K562 (cell line): Measurements from ENCODE around the gene BMF.
"Not testable (repeated sequence)": the region's sequence is repeated elsewhere in the genome, so short reads cannot be mapped to it uniquely, and the experiment has no call there.

ENCODE experiments used
- CTCF ChIP-seq, 3 experiments: IDR thresholded peaks in 2 of 3; conservative IDR thresholded peaks in 1 of 3; 2 replicates each; pipeline ENCODE4 v1.5.1; 2011 to 2012; ENCODE audit warnings: low read length in 3 of 3, mild to moderate bottlenecking in 3 of 3, control low read depth in 2 of 3, improper control_type of control experiment in 1 of 3, inconsistent platforms in 1 of 3, low read depth in 1 of 3, mixed read lengths in 1 of 3, moderate library complexity in 1 of 3; ENCODE audit not compliant: insufficient read depth in 2 of 3
- DNMT1 ChIP-seq: fragments of 450-650 bp; IDR thresholded peaks from 2 replicates; pipeline ENCODE4 v1.6.1; 2016; ENCODE audit warnings: antibody characterized with exemption, mild to moderate bottlenecking
- HNRNPH1 ChIP-seq: fragments of 200-400 bp; formaldehyde crosslinking; optimal IDR thresholded peaks from 2 replicates; pipeline ENCODE3; 2017; ENCODE audit warnings: low read depth, mild to moderate bottlenecking, low read length, moderate library complexity
- NR2F6 ChIP-seq: fragments of 450-650 bp; formaldehyde crosslinking; IDR thresholded peaks from 2 replicates; pipeline ENCODE4 v1.4.0; 2020; ENCODE audit warnings: mild to moderate bottlenecking
- POLR2A ChIP-seq: fragments of 450-650 bp; conservative IDR thresholded peaks from 2 replicates; pipeline ENCODE4 v1.6.1; 2016
- POLR2AphosphoS2 ChIP-seq: IDR thresholded peaks from 2 replicates; pipeline ENCODE4 v1.6.1; 2012; ENCODE audit warnings: low read length, improper control_type of control experiment
- POLR2AphosphoS5 ChIP-seq: IDR thresholded peaks from 2 replicates; pipeline ENCODE4 v1.6.1; 2011; ENCODE audit warnings: mild to moderate bottlenecking, low read depth, low read length, moderate library complexity; ENCODE audit not compliant: control insufficient read depth, insufficient read depth
- REST ChIP-seq, 2 experiments: fragments of 450-650 bp; formaldehyde crosslinking in 1 of 2; IDR thresholded peaks; 2 replicates each; pipeline versions ENCODE4 v1.4.0 to v1.6.1; 2014 to 2020; ENCODE audit warnings: mild to moderate bottlenecking in 2 of 2, borderline replicate concordance in 1 of 2, low read depth in 1 of 2
- TAF1 ChIP-seq: IDR thresholded peaks from 2 replicates; pipeline ENCODE4 v1.6.1; 2011; ENCODE audit warnings: mild to moderate bottlenecking, low read length, moderate library complexity; ENCODE audit not compliant: insufficient read depth, control insufficient read depth, severe bottlenecking; ENCODE audit errors: extremely low read depth
- USF2 ChIP-seq: sonication (generic); formaldehyde crosslinking; IDR thresholded peaks from 2 replicates; pipeline ENCODE4 v1.5.0; 2020; ENCODE audit warnings: missing genetic modification reagents

- TF ChIP-seq CTCF (IDR thresholded peaks at IDR 0.05 in 2 of 3, conservative IDR thresholded peaks at IDR 0.05 in 1 of 3; ENCODE audit: insufficient read depth in 2 of 3, low read depth in 1 of 3, low read length in 3 of 3); NR2F6 (CRISPR knock-in tag); USF2; REST (IDR thresholded peaks at IDR 0.05; ENCODE audit: borderline replicate concordance); REST (CRISPR knock-in tag; IDR thresholded peaks at IDR 0.05; ENCODE audit: low read depth); DNMT1; POLR2A; TAF1; POLR2AphosphoS5; HNRNPH1; POLR2AphosphoS2: not testable (repeated sequence)
Measured at GRCh38 chr15:40154821-40155220, 46.1 kb upstream of the BMF start.
